H7 (cell line): ENCODE results near the gene CHCHD4. TPM values are rescaled to one million over a fixed set of nuclear protein-coding genes. Genes with fewer than 3 reads are reported as not detected.

Source experiments
- DNase-seq: peaks from one replicate; pipeline ENCODE4 v3.0.0; 2012
- H3K27me3 ChIP-seq: 2 replicates; pipeline ENCODE4 v1.6.0; 2011; ENCODE audit warnings: mild to moderate bottlenecking, low read length; ENCODE audit not compliant: control insufficient read depth, insufficient read depth
- H3K36me3 ChIP-seq: replicated peaks from 2 replicates; pipeline ENCODE4 v1.5.1; 2011; ENCODE audit warnings: low read length; ENCODE audit not compliant: control insufficient read depth, insufficient read depth
- H3K4me3 ChIP-seq: 2 replicates; pipeline ENCODE4 v1.5.1; 2011; ENCODE audit warnings: low read depth, mild to moderate bottlenecking, control low read depth, low read length, moderate library complexity; ENCODE audit not compliant: insufficient read depth
- total RNA-seq: library from RNA; depleted of rRNA; stranded (reverse); fragments of >200 nt; shearing (Covaris generic); gene quantifications from 2 replicates; pipeline ENCODE4 v1.2.3, GENCODE V29; 2014

CHCHD4 gene
- total RNA-seq, 1 experiment from 2014 or later: 53.1 TPM

- Histone ChIP-seq H3K36me3 (peaks cover 24% of the 10 kb centered on the region), H3K27me3 (no peaks in the 10 kb centered on the region), H3K4me3 (no peak overlapping the region)
- DNase-seq: peak; percentile 74
These were observed 19.9 kb upstream of the CHCHD4 start for GRCh38 chr3:14144423-14145075.

GRCh38 chr3:14143271-14144225 lies 18.9 kb upstream of the CHCHD4 start:
- H3K36me3 ChIP-seq: peaks cover 27% of the 10 kb centered on the region
- no peak overlapping the region for H3K4me3 ChIP-seq
- DNase-seq: peak; percentile 44
- no peaks in the 10 kb centered on the region for H3K27me3 ChIP-seq

GRCh38 chr3:14142567-14143270 lies 18.0 kb upstream of the CHCHD4 start:
- no peaks in the 10 kb centered on the region for H3K27me3 ChIP-seq
- H3K4me3 ChIP-seq: no peak overlapping the region
- H3K36me3 ChIP-seq: peaks cover 25% of the 10 kb centered on the region
- DNase-seq: no peak

GRCh38 chr3:14141602-14142341 lies 17.1 kb upstream of the CHCHD4 start:
- Histone ChIP-seq H3K36me3 (peaks cover 25% of the 10 kb centered on the region), H3K27me3 (no peaks in the 10 kb centered on the region), H3K4me3 (no peak overlapping the region)
- no peak for DNase-seq

GRCh38 chr3:14141144-14141543 lies 16.5 kb upstream of the CHCHD4 start:
- no peak for DNase-seq
- H3K27me3 ChIP-seq: no peaks in the 10 kb centered on the region
- H3K36me3 ChIP-seq: peaks cover 20% of the 10 kb centered on the region
- H3K4me3 ChIP-seq: no peak overlapping the region

- DNase-seq: no peak
- H3K27me3 ChIP-seq: no peaks in the 10 kb centered on the region
- peaks cover 19% of the 10 kb centered on the region for H3K36me3 ChIP-seq
- no peak overlapping the region for H3K4me3 ChIP-seq
These were observed 16.0 kb upstream of the CHCHD4 start for GRCh38 chr3:14140668-14141067.

GRCh38 chr3:14139771-14140170 lies 15.1 kb upstream of the CHCHD4 start:
- Histone ChIP-seq H3K36me3 (peaks cover 20% of the 10 kb centered on the region), H3K4me3 (no peak overlapping the region), H3K27me3 (no peaks in the 10 kb centered on the region)
- DNase-seq: no peak

- peaks cover 23% of the 10 kb centered on the region for H3K36me3 ChIP-seq
- no peaks in the 10 kb centered on the region for H3K27me3 ChIP-seq
- no peak overlapping the region for H3K4me3 ChIP-seq
- no peak for DNase-seq
These were observed 14.4 kb upstream of the CHCHD4 start for GRCh38 chr3:14138878-14139655.

GRCh38 chr3:14138109-14138877 lies 13.6 kb upstream of the CHCHD4 start:
- peaks cover 29% of the 10 kb centered on the region for H3K36me3 ChIP-seq
- no peaks in the 10 kb centered on the region for H3K27me3 ChIP-seq
- DNase-seq: no peak
- H3K4me3 ChIP-seq: no peak overlapping the region

- Histone ChIP-seq H3K4me3 (no peak overlapping the region), H3K36me3 (peaks cover 33% of the 10 kb centered on the region), H3K27me3 (no peaks in the 10 kb centered on the region)
- DNase-seq: no peak
These were observed 12.8 kb upstream of the CHCHD4 start for GRCh38 chr3:14137445-14137844.

- DNase-seq: no peak
- no peaks in the 10 kb centered on the region for H3K27me3 ChIP-seq
- H3K4me3 ChIP-seq: no peak overlapping the region
- peaks cover 34% of the 10 kb centered on the region for H3K36me3 ChIP-seq
These were observed 12.3 kb upstream of the CHCHD4 start for GRCh38 chr3:14137004-14137403.

- Histone ChIP-seq H3K36me3 (peaks cover 39% of the 10 kb centered on the region), H3K27me3 (no peaks in the 10 kb centered on the region), H3K4me3 (no peak overlapping the region)
- no peak for DNase-seq
These were observed 10.9 kb upstream of the CHCHD4 start for GRCh38 chr3:14135581-14135980.

- peaks cover 38% of the 10 kb centered on the region for H3K36me3 ChIP-seq
- H3K27me3 ChIP-seq: no peaks in the 10 kb centered on the region
- no peak for DNase-seq
- H3K4me3 ChIP-seq: no peak overlapping the region
These were observed 9.6 kb upstream of the CHCHD4 start for GRCh38 chr3:14134291-14134690.
